Measurements from ENCODE around the gene NMS. TPM values are rescaled to one million over a fixed set of nuclear protein-coding genes. Genes with fewer than 3 reads are reported as not detected.

NMS gene
- total RNA-seq, 1 experiment from 2014 or later: not detected

DNA sequence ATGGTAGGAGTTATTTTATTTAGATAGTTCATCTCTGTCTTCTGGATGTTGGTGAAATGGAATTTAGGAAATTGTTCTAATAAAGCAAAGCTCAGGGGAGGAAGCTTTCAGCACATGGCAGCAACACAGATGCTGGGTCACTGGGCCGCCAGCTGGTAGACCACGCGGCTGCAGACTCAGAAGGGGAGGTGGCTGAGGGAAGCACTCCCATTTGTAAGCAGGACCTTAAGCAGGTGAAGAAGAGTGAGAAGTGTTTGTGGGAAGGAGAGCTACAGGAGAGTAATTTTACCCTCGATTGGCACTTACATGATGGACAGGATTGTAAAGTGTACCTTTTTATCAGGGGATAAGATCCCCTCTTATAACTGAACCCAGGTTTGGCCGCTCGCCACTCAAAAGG lies 24.4 kb downstream of the NMS start:
- ATAC-seq: no peak
- Mint-ChIP-seq H3K4me3 (no peak overlapping the region), H3K9me3 (peaks cover 16% of the 10 kb centered on the region), H3K27me3 (ENCODE audit: low read depth) (peaks cover 2% of the 10 kb centered on the region; the same call in 1 of the 2 replicates), H3K27ac (no peak overlapping the region), H3K4me1 (no peaks in the 10 kb centered on the region), H3K36me3 (peaks cover 4% of the 10 kb centered on the region)
- POLR2A ChIA-PET: interaction anchor here (0.6 kb wide), 1 partner anchor 284 kb away, joined by 3 read pairs; no protein-coding TSS in a partner anchor
- CTCF ChIA-PET: interaction anchor here (0.6 to 2.7 kb wide), 3 partner anchors 51 to 232 kb away, joined by 3 to 5 read pairs (median 4); partner anchors contain the start of gene PDCL3
- no peak for DNase-seq (ENCODE audit: low spot score)
- no peak for TF ChIP-seq GRHL2 (CRISPR knock-in tag; IDR thresholded peaks at IDR 0.05; ENCODE audit: insufficient replicate concordance, severe bottlenecking)

DNA sequence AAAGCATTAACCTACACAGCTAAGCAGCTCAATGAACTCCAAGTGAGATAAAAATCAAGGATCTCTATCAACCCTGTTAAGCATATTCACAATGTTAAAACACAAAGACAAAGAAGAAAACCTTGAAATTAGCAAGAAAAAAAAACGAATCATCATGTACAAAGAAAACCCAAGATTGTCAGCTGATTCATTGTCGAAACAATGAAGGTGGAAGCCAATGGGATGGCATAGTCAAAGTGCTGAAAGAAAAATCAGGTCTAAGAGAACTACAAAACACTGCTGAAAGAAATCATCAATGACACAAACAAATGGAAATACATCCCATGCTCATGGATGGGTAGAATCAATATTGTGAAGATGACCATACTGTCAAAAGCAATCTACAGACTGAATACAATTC lies 32.5 kb downstream of the NMS start:
- H3K36me3 Mint-ChIP-seq: peaks cover 27% of the 10 kb centered on the region
- POLR2A ChIA-PET: no interaction called here

DNA sequence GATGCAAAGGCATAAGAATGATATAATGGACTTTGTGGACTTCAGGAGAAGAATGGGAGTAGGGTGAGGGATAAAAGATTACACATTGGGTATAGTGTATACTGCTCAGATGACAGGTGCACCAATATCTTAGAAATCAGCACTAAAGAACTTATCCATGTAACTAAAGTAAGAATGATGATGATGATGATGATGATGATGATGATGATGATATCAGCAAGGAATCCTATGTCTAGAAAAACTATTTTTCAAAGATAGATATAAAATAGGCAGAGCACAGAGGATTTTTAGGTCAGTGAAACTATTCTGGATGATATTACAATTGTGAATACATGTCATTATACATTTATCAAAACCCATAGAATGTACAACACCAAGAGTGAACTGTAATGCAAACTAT lies 34.3 kb downstream of the NMS start:
- Mint-ChIP-seq H3K36me3 (peaks cover 31% of the 10 kb centered on the region), H3K4me1 (peaks cover 7% of the 10 kb centered on the region)
- TF ChIP-seq FOXJ3 (CRISPR knock-in tag; IDR thresholded peaks at IDR 0.05; ENCODE audit: borderline replicate concordance): no peak
- no peak for TF ChIP-seq SP1 (CRISPR knock-in tag; conservative IDR thresholded peaks at IDR 0.05)
- TF ChIP-seq, protein P1, sequence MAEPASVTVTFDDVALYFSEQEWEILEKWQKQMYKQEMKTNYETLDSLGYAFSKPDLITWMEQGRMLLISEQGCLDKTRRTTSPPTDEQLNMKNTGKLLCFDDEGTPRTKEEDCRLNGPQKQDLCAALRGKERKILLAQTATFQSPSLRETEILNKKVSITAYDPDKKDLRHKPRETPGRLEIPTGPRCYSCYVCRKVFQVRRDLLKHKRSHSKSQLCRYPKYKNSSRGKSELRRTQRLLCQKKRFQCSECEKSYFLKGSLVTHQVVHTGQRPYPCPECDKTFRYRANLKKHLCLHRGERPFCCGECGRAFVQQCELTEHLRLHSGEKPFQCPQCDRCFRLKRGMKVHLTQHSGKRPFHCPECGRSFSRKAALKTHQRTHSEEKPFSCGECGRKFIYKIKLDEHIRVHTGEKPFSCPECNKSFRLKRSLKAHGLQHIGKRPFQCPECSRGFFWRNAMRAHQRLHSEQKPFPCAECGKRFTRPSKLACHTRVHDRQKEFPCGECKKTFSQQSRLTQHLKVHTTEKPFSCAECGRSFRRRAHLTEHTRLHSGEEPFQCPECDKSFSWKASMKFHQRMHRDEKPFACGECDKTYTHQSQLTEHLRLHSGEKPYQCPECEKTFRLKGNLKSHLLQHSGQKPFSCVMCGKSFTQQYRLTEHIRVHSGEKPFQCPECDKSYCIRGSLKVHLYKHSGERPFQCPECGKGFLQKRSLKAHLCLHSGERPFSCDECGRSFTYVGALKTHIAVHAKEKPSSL (CRISPR knock-in tag; conservative IDR thresholded peaks at IDR 0.05): no peak
- TF ChIP-seq CREB1 (CRISPR knock-in tag; IDR thresholded peaks at IDR 0.05): no peak
- TF ChIP-seq ZNF396 (CRISPR knock-in tag; IDR thresholded peaks at IDR 0.05; ENCODE audit: borderline replicate concordance): no peak
- TF ChIP-seq, protein P2, sequence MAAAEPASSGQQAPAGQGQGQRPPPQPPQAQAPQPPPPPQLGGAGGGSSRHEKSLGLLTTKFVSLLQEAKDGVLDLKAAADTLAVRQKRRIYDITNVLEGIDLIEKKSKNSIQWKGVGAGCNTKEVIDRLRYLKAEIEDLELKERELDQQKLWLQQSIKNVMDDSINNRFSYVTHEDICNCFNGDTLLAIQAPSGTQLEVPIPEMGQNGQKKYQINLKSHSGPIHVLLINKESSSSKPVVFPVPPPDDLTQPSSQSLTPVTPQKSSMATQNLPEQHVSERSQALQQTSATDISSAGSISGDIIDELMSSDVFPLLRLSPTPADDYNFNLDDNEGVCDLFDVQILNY (CRISPR knock-in tag; IDR thresholded peaks at IDR 0.05): no peak
- no peak for TF ChIP-seq SOX15 (CRISPR knock-in tag; IDR thresholded peaks at IDR 0.05)
- TF ChIP-seq, protein P3, sequence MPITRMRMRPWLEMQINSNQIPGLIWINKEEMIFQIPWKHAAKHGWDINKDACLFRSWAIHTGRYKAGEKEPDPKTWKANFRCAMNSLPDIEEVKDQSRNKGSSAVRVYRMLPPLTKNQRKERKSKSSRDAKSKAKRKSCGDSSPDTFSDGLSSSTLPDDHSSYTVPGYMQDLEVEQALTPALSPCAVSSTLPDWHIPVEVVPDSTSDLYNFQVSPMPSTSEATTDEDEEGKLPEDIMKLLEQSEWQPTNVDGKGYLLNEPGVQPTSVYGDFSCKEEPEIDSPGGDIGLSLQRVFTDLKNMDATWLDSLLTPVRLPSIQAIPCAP (CRISPR knock-in tag; IDR thresholded peaks at IDR 0.05): no peak
- no peak for TF ChIP-seq NFATC4 (CRISPR knock-in tag; IDR thresholded peaks at IDR 0.05)
- TF ChIP-seq, protein P4, sequence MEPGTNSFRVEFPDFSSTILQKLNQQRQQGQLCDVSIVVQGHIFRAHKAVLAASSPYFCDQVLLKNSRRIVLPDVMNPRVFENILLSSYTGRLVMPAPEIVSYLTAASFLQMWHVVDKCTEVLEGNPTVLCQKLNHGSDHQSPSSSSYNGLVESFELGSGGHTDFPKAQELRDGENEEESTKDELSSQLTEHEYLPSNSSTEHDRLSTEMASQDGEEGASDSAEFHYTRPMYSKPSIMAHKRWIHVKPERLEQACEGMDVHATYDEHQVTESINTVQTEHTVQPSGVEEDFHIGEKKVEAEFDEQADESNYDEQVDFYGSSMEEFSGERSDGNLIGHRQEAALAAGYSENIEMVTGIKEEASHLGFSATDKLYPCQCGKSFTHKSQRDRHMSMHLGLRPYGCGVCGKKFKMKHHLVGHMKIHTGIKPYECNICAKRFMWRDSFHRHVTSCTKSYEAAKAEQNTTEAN (CRISPR knock-in tag; IDR thresholded peaks at IDR 0.05): no peak
- TF ChIP-seq GRHL2 (CRISPR knock-in tag; IDR thresholded peaks at IDR 0.05; ENCODE audit: insufficient replicate concordance, severe bottlenecking): no peak
- TF ChIP-seq, protein P5, sequence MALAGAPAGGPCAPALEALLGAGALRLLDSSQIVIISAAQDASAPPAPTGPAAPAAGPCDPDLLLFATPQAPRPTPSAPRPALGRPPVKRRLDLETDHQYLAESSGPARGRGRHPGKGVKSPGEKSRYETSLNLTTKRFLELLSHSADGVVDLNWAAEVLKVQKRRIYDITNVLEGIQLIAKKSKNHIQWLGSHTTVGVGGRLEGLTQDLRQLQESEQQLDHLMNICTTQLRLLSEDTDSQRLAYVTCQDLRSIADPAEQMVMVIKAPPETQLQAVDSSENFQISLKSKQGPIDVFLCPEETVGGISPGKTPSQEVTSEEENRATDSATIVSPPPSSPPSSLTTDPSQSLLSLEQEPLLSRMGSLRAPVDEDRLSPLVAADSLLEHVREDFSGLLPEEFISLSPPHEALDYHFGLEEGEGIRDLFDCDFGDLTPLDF (CRISPR knock-in tag; IDR thresholded peaks at IDR 0.05): no peak
- no peak for TF ChIP-seq JUN (CRISPR knock-in tag; IDR thresholded peaks at IDR 0.05)
- TF ChIP-seq ZNF416 (CRISPR knock-in tag; IDR thresholded peaks at IDR 0.05): no peak
- no peak for TF ChIP-seq ESRRA (CRISPR knock-in tag; IDR thresholded peaks at IDR 0.05; ENCODE audit: borderline replicate concordance)
- no peak for TF ChIP-seq MYBL2 (CRISPR knock-in tag; IDR thresholded peaks at IDR 0.05)
- no peak for TF ChIP-seq ELF4 (CRISPR knock-in tag; IDR thresholded peaks at IDR 0.05; ENCODE audit: low read depth)

More for the DNA sequence above, 32.5 kb downstream of the NMS start:
- ATAC-seq: no peak
- CTCF ChIA-PET: no interaction called here
- TF ChIP-seq ZNF317 (CRISPR knock-in tag; IDR thresholded peaks at IDR 0.05; ENCODE audit: borderline replicate concordance, low read depth): peak; percentile 88
- TF ChIP-seq, protein P6, sequence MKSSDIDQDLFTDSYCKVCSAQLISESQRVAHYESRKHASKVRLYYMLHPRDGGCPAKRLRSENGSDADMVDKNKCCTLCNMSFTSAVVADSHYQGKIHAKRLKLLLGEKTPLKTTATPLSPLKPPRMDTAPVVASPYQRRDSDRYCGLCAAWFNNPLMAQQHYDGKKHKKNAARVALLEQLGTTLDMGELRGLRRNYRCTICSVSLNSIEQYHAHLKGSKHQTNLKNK (CRISPR knock-in tag; IDR thresholded peaks at IDR 0.05): no peak
- TF ChIP-seq, protein P7, sequence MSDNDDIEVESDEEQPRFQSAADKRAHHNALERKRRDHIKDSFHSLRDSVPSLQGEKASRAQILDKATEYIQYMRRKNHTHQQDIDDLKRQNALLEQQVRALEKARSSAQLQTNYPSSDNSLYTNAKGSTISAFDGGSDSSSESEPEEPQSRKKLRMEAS (CRISPR knock-in tag; IDR thresholded peaks at IDR 0.05): no peak
- TF ChIP-seq, protein P8, sequence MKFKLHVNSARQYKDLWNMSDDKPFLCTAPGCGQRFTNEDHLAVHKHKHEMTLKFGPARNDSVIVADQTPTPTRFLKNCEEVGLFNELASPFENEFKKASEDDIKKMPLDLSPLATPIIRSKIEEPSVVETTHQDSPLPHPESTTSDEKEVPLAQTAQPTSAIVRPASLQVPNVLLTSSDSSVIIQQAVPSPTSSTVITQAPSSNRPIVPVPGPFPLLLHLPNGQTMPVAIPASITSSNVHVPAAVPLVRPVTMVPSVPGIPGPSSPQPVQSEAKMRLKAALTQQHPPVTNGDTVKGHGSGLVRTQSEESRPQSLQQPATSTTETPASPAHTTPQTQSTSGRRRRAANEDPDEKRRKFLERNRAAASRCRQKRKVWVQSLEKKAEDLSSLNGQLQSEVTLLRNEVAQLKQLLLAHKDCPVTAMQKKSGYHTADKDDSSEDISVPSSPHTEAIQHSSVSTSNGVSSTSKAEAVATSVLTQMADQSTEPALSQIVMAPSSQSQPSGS (CRISPR knock-in tag; IDR thresholded peaks at IDR 0.05; ENCODE audit: borderline replicate concordance, low read depth): no peak
- no peak for TF ChIP-seq NR3C1 (CRISPR knock-in tag; conservative IDR thresholded peaks at IDR 0.05; ENCODE audit: low read depth)
- Mint-ChIP-seq H3K27me3 (ENCODE audit: low read depth) (peaks cover 2% of the 10 kb centered on the region; the same call in 1 of the 2 replicates), H3K4me3 (no peak overlapping the region), H3K4me1 (peaks cover 7% of the 10 kb centered on the region), H3K9me3 (peaks cover 75% of the 10 kb centered on the region), H3K27ac (no peak overlapping the region)
- no peak for DNase-seq (ENCODE audit: low spot score)

More for the DNA sequence above, 34.3 kb downstream of the NMS start:
- no peak for ATAC-seq
- ChIA-PET POLR2A (interaction anchor here (0.6 kb wide), 1 partner anchor 86 kb away, joined by 3 read pairs; no protein-coding TSS in a partner anchor), CTCF (no interaction called here)
- DNase-seq (ENCODE audit: low spot score): no peak
- Mint-ChIP-seq H3K4me3 (no peak overlapping the region), H3K27me3 (ENCODE audit: low read depth) (peaks cover 5% of the 10 kb centered on the region; the same call in 1 of the 2 replicates), H3K9me3 (peaks cover 75% of the 10 kb centered on the region), H3K27ac (no peak overlapping the region)

Data from WTC11 (cell line).